Measurements from ENCODE around the gene ATRN. TPM values are rescaled to one million over a fixed set of nuclear protein-coding genes. Genes with fewer than 3 reads are reported as not detected.

ATRN gene
- total RNA-seq, 1 donor from 2014 or later: 8.6 TPM

DNA sequence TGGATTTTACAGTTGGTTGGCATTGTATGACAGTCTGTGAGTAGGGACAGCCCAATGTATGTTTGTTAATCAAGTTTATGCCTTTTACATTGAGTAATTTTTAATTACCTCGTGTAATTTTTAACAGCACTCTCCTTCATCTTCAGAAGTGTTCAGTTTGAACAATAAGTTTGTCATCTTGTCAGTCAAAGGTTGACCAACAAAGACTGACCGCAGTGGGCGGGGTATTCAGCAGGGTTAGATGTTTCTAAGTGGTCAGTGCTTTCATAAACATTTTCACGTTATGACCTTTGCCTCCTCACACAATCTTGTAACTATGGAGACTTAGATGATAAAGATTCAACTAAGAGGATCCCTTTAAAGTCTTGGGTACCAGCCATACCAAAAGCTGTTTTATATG is 151.6 kb downstream of the ATRN start:
- H3K36me3 ChIP-seq: peaks cover 3 to 5% of the 10 kb centered on the region in 2 donors
- no peaks in the 10 kb centered on the region for H3K9me3 ChIP-seq
- no peak for TF ChIP-seq CTCF (IDR thresholded peaks at IDR 0.05)
- intact Hi-C loops (cut with DNase I): no loop called here
- DNase-seq (ENCODE audit: low spot score in 2 of 2): no peak
- no peak overlapping the region for H3K27ac ChIP-seq
- H3K27me3 ChIP-seq: no peaks in the 10 kb centered on the region
- no peaks in the 10 kb centered on the region for H3K4me1 ChIP-seq
- H3K4me3 ChIP-seq: no peak overlapping the region

DNA sequence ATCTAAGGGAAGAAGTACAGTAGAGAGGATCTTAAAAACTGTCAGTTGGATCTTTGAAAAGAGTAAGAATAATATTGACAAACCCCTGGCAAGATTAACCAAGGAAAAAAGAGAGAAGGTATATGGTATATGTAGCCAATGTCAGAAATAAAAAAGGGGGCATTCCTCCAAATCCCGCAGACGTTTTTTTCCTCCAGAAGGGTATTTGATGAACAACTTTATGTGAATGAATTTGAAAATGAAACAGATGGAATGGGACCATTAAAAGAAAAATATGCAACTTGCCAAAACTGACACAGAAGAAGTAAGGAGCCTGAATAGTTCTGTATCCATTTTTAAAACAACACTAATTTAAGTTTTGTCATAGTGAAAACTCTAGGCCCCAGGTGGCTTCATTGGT is 156.7 kb downstream of the ATRN start:
- DNase-seq (ENCODE audit: low spot score in 2 of 2): no peak
- no peak for TF ChIP-seq CTCF (IDR thresholded peaks at IDR 0.05)
- Histone ChIP-seq H3K27me3 (no peaks in the 10 kb centered on the region), H3K4me3 (no peak overlapping the region), H3K9me3 (no peaks in the 10 kb centered on the region), H3K4me1 (no peaks in the 10 kb centered on the region), H3K27ac (no peak overlapping the region), H3K36me3 (peaks cover 11 to 13% of the 10 kb centered on the region in 2 donors)
- intact Hi-C loops (cut with DNase I): no loop called here

DNA sequence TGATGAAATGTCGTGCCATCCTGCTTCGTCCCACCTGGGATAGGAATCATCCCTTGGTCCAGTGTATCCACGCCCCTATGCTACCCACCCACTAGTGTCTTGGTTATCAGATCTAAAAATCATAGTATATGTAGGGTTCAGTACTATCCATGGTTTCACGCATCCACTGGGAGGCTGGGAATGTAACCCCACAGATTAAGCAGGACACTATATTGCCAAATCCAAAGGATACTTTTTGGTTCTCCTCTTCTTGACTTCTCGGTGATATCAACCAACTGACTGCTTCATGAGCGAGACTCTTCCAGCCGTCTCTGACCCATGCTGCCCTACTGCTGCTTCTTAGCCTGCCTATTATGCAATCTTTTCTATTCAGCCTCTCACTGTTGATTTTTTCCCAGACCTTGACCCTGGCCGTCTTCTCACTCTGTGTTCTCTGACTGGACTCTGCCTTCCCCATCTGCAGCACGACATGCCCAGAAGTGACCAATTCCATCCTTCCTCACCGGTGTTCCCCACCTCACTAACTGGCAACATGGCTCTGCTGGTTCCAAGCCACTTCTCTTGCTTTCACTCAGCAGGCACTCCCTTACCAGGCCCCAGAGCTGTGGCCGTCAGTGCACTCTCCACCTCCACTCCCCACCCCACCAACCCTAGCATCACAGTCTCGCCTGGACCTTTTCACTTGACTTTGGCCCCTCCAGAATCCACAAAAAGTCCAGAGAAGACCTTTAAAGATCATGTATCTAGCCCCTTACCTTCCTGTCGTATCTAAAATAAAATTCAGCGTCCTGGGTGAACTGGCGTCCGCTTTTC is 157.9 kb downstream of the ATRN start:
- H3K9me3 ChIP-seq: no peaks in the 10 kb centered on the region
- DNase-seq (ENCODE audit: low spot score in 2 of 2): no peak
- no peaks in the 10 kb centered on the region for H3K4me1 ChIP-seq
- H3K4me3 ChIP-seq: no peak overlapping the region
- H3K27ac ChIP-seq: no peak overlapping the region
- intact Hi-C loops (cut with DNase I): no loop called here
- H3K27me3 ChIP-seq: no peaks in the 10 kb centered on the region
- no peak for TF ChIP-seq CTCF (IDR thresholded peaks at IDR 0.05)
- H3K36me3 ChIP-seq: peaks cover 11 to 17% of the 10 kb centered on the region in 2 donors

GRCh38 chr20:3629893-3630292 is 159.1 kb downstream of the ATRN start:
- Histone ChIP-seq H3K4me1 (no peaks in the 10 kb centered on the region), H3K9me3 (no peaks in the 10 kb centered on the region), H3K4me3 (no peak overlapping the region), H3K36me3 (peaks cover 11 to 21% of the 10 kb centered on the region in 2 donors), H3K27ac (no peak overlapping the region), H3K27me3 (no peaks in the 10 kb centered on the region)
- intact Hi-C loops (cut with DNase I): no loop called here
- no peak for DNase-seq (ENCODE audit: low spot score in 2 of 2)
- no peak for TF ChIP-seq CTCF (IDR thresholded peaks at IDR 0.05)

- intact Hi-C loops (cut with DNase I): no loop called here
- TF ChIP-seq CTCF (IDR thresholded peaks at IDR 0.05): no peak
These were observed 159.6 kb downstream of the ATRN start for GRCh38 chr20:3630429-3630828.

More at GRCh38 chr20:3630429-3630828, 159.6 kb downstream of the ATRN start:
- Histone ChIP-seq H3K9me3 (no peaks in the 10 kb centered on the region), H3K36me3 (peaks cover 11 to 21% of the 10 kb centered on the region in 2 donors), H3K4me3 (no peak overlapping the region), H3K27ac (no peak overlapping the region), H3K27me3 (no peaks in the 10 kb centered on the region), H3K4me1 (no peaks in the 10 kb centered on the region)
- no peak for DNase-seq (ENCODE audit: low spot score in 2 of 2)
